ENCODE data around the gene ITGB5. TPM values are rescaled to one million over a fixed set of nuclear protein-coding genes. Genes with fewer than 3 reads are reported as not detected.

ITGB5 gene
- total RNA-seq, 1 experiment from 2014 or later = 146 TPM

DNA sequence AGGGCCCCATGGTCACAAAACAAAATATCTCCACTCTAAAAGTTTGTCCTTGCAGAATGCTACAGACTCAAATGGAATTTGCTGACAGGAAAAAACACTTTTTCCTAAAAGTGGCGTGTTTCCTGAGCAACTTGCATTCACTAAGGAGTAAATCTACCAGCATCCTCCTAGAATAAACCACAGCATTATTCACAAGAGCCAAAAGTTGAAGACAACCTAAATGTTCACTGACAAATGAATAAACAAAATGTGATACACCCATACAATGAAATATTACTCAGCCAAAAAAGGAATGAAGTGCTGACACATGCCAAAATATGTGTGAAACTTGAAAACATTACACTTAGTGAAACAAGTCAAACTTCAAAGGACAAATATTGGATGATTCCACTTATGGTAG lies 28.9 kb downstream of the ITGB5 start:
- Histone ChIP-seq H2BK15ac (ENCODE audit: low read depth, low read length) (no peak overlapping the region), H4K8ac (replicated peaks; ENCODE audit: insufficient read length, low read depth, low read length) (no peak overlapping the region), H3K18ac (ENCODE audit: insufficient read length, low read depth, low read length) (no peak overlapping the region), H3K14ac (ENCODE audit: insufficient read depth, low read length) (no peak overlapping the region), H2BK5ac (ENCODE audit: insufficient read length, low read length) (no peak overlapping the region), H3K79me1 (ENCODE audit: insufficient read depth, low read depth, low read length, poor library complexity, severe bottlenecking) (no peaks in the 10 kb centered on the region), H3K79me2 (ENCODE audit: insufficient read depth, low read length) (peaks cover 12% of the 10 kb centered on the region; the same call in 1 of the 2 replicates), H2BK12ac (ENCODE audit: insufficient read length, low read depth, low read length) (no peak overlapping the region), H4K20me1 (ENCODE audit: control insufficient read depth, insufficient read depth, insufficient read length) (no peaks in the 10 kb centered on the region), H3K56ac (ENCODE audit: insufficient read length, low read depth, low read length) (no peak overlapping the region), H4K5ac (ENCODE audit: insufficient read length, low read depth, low read length) (no peak overlapping the region), H3K9me3 (ENCODE audit: control insufficient read depth, low read depth, low read length) (no peaks in the 10 kb centered on the region), H4K91ac (ENCODE audit: insufficient read length, low read depth, low read length) (no peak overlapping the region), H3T11ph (ENCODE audit: low read length) (no peak overlapping the region), H3K4ac (ENCODE audit: low read depth, low read length) (no peak overlapping the region), H3K9ac (ENCODE audit: extremely low read depth, insufficient read length, low read length) (no peak overlapping the region), H3K4me1 (ENCODE audit: insufficient read depth, low read length) (peaks cover 2% of the 10 kb centered on the region; the same call in 1 of the 2 replicates), H2AK5ac (ENCODE audit: insufficient read length, low read length) (no peak overlapping the region), H3K23me2 (ENCODE audit: insufficient read length, low read depth, low read length, poor library complexity, severe bottlenecking) (no peaks in the 10 kb centered on the region), H2BK20ac (ENCODE audit: low read depth, low read length, poor library complexity, severe bottlenecking) (no peak overlapping the region), H2AFZ (ENCODE audit: low read length) (no peak overlapping the region), H3K4me2 (ENCODE audit: insufficient read depth, insufficient read length, low read length) (no peak overlapping the region), H2BK120ac (ENCODE audit: low read depth, low read length, poor library complexity, severe bottlenecking) (no peak overlapping the region), H3K23ac (ENCODE audit: insufficient read length, low read depth, low read length) (no peak overlapping the region), H3K27ac (ENCODE audit: insufficient read length, low read depth, low read length) (no peak overlapping the region), H3K27me3 (ENCODE audit: insufficient read depth, low read length) (no peaks in the 10 kb centered on the region)
- H3K4me1 Mint-ChIP-seq = peaks cover 15 to 16% of the 10 kb centered on the region in 2 experiments
- peaks cover 24 to 51% (median 37%) of the 10 kb centered on the region in 3 experiments; a peak in 6 of 7 replicates for H3K36me3 Mint-ChIP-seq (ENCODE audit: insufficient read depth in 1 of 3, low read depth in 3 of 3)
- H3K27ac Mint-ChIP-seq = no peak overlapping the region; a peak in 1 of 7 replicates
- no peaks in the 10 kb centered on the region for H3K9me3 Mint-ChIP-seq
- no CpG with 5 or more reads among the region's 1 CpG for WGBS (ENCODE audit: extremely low coverage, insufficient read length, low lambda C conversion rate)
- no peak for DNase-seq
- H3K27me3 Mint-ChIP-seq (ENCODE audit: low read depth) = no peaks in the 10 kb centered on the region
- no peak overlapping the region for H3K4me3 Mint-ChIP-seq
- TF ChIP-seq CTCF (conservative IDR thresholded peaks at IDR 0.05) = no peak
